ENCODE data around the gene DCLRE1A. TPM values are rescaled to one million over a fixed set of nuclear protein-coding genes. Genes with fewer than 3 reads are reported as not detected.

DCLRE1A gene
- polyA plus RNA-seq, 1 donor from 2014 or later: 11.6 TPM

GRCh38 chr10:113788604-113789083 is 65.2 kb downstream of the DCLRE1A start:
- Histone ChIP-seq H2AFZ (ENCODE audit: low read depth, low read length) (no peak overlapping the region), H3K4me2 (ENCODE audit: low read length) (no peak overlapping the region), H3K4me3 (ENCODE audit: low read length) (no peak overlapping the region), H3K9ac (ENCODE audit: low read length) (no peak overlapping the region), H3K79me2 (replicated peaks; ENCODE audit: insufficient read depth, low read length) (no peaks in the 10 kb centered on the region), H3K27me3 (ENCODE audit: insufficient read depth, low read depth, low read length) (no peaks in the 10 kb centered on the region), H3K27ac (ENCODE audit: low read length) (no peak overlapping the region), H4K20me1 (ENCODE audit: insufficient read depth) (no peaks in the 10 kb centered on the region), H3K36me3 (ENCODE audit: insufficient read depth, low read length) (no peaks in the 10 kb centered on the region), H3K9me2 (ENCODE audit: insufficient read depth, low read length) (no peaks in the 10 kb centered on the region), H3K9me3 (ENCODE audit: low read length) (no peaks in the 10 kb centered on the region), H3F3A (ENCODE audit: insufficient read depth, low read length, poor library complexity, severe bottlenecking) (no peaks in the 10 kb centered on the region)
- TF ChIP-seq TAF1 (IDR thresholded peaks at IDR 0.05; ENCODE audit: low read depth): no peak
- TF ChIP-seq MXI1 (conservative IDR thresholded peaks at IDR 0.05; ENCODE audit: poor library complexity, severe bottlenecking): no peak
- no peak for TF ChIP-seq CTCF (IDR thresholded peaks at IDR 0.05; ENCODE audit: poor library complexity, severe bottlenecking)
- no peak for TF ChIP-seq EZH2 (IDR thresholded peaks at IDR 0.05; ENCODE audit: borderline replicate concordance, insufficient read depth, low read length, poor library complexity, severe bottlenecking)
- no peak for TF ChIP-seq POLR2AphosphoS5 (IDR thresholded peaks at IDR 0.05)
- TF ChIP-seq RAD21 (conservative IDR thresholded peaks at IDR 0.05): no peak
- TF ChIP-seq EP300 (conservative IDR thresholded peaks at IDR 0.05; ENCODE audit: poor library complexity, severe bottlenecking): no peak
- TF ChIP-seq REST (IDR thresholded peaks at IDR 0.05; ENCODE audit: borderline replicate concordance): no peak
- no peak for TF ChIP-seq SMC3 (conservative IDR thresholded peaks at IDR 0.05; ENCODE audit: poor library complexity)

Small RNA genes lying within 50 kb of the gene (small RNA-seq; reads per million reads assigned to genes)
- gene RF00560: 0 reads per million in 3 experiments

Other genes starting within 250 kb of the DCLRE1A start
- gene NRAP, start 190.0 kb downstream of the DCLRE1A start, polyA plus RNA-seq: 0.08 TPM in 1 of 2 replicates, not detected in the other
- 0.72 and 0.77 TPM in 2 replicates for gene CASP7, start 174.2 kb downstream of the DCLRE1A start, polyA plus RNA-seq
- gene PLEKHS1, start 102.4 kb downstream of the DCLRE1A start, polyA plus RNA-seq: not detected in 2 replicates
- gene NHLRC2, start 579 bp upstream of the DCLRE1A start, polyA plus RNA-seq: 11.8 and 13.0 TPM in 2 replicates
- gene ADRB1, start 189.8 kb upstream of the DCLRE1A start, polyA plus RNA-seq: not detected in 2 replicates

Data from neural cell (in vitro differentiated cells).